ENCODE results near the gene GUCY2C. TPM values are rescaled to one million over a fixed set of nuclear protein-coding genes. Genes with fewer than 3 reads are reported as not detected.
"Not testable (repeated sequence)": the region's sequence is repeated elsewhere in the genome, so short reads cannot be mapped to it uniquely, and the experiment has no call there.

Gene GUCY2C
- total RNA-seq, 1 experiment from 2014 or later: not detected

- DNase-seq (ENCODE audit: low read depth): not testable (repeated sequence)
Observed at GRCh38 chr12:14682231-14682630, 14.2 kb downstream of the GUCY2C start.

- DNase-seq (ENCODE audit: low read depth): no peak
Observed at GRCh38 chr12:14681625-14682024, 14.8 kb downstream of the GUCY2C start.

GRCh38 chr12:14681190-14681589 lies 15.2 kb downstream of the GUCY2C start:
- DNase-seq (ENCODE audit: low read depth): no peak

- no peak for DNase-seq (ENCODE audit: low read depth)
Observed at GRCh38 chr12:14678547-14679150, 17.8 kb downstream of the GUCY2C start.

- no peak for DNase-seq (ENCODE audit: low read depth)
Observed at GRCh38 chr12:14668591-14668990, 27.8 kb downstream of the GUCY2C start.

GRCh38 chr12:14665354-14666348 lies 30.7 kb downstream of the GUCY2C start:
- no peak for DNase-seq (ENCODE audit: low read depth)

- peak; percentile 50 for DNase-seq (ENCODE audit: low read depth)
Observed at GRCh38 chr12:14664434-14665023, 31.9 kb downstream of the GUCY2C start.

GRCh38 chr12:14663002-14663401 lies 33.4 kb downstream of the GUCY2C start:
- DNase-seq (ENCODE audit: low read depth): no peak

- DNase-seq (ENCODE audit: low read depth): no peak
Observed at GRCh38 chr12:14656846-14657245, 39.6 kb downstream of the GUCY2C start.

- DNase-seq (ENCODE audit: low read depth): no peak
Observed at GRCh38 chr12:14655284-14655683, 41.1 kb downstream of the GUCY2C start.

GRCh38 chr12:14654842-14655241 lies 41.6 kb downstream of the GUCY2C start:
- DNase-seq (ENCODE audit: low read depth): no peak

GRCh38 chr12:14654416-14654815 lies 42.0 kb downstream of the GUCY2C start:
- no peak for DNase-seq (ENCODE audit: low read depth)

- DNase-seq (ENCODE audit: low read depth): no peak
Observed at GRCh38 chr12:14652483-14652882, 43.9 kb downstream of the GUCY2C start.

- DNase-seq (ENCODE audit: low read depth): no peak
Observed at GRCh38 chr12:14651371-14651770, 45.0 kb downstream of the GUCY2C start.

GRCh38 chr12:14650789-14651188 lies 45.6 kb downstream of the GUCY2C start:
- no peak for DNase-seq (ENCODE audit: low read depth)

- DNase-seq (ENCODE audit: low read depth): no peak
Observed at GRCh38 chr12:14647028-14647750, 49.2 kb downstream of the GUCY2C start.

- peak; percentile 19 for DNase-seq (ENCODE audit: low read depth)
Observed at GRCh38 chr12:14643251-14643650, 53.1 kb downstream of the GUCY2C start.

- DNase-seq (ENCODE audit: low read depth): no peak
Observed at GRCh38 chr12:14638066-14638465, 58.3 kb downstream of the GUCY2C start.

- no peak for DNase-seq (ENCODE audit: low read depth)
Observed at GRCh38 chr12:14635776-14636175, 60.6 kb downstream of the GUCY2C start.

- no peak for DNase-seq (ENCODE audit: low read depth)
Observed at GRCh38 chr12:14630793-14631192, 65.6 kb downstream of the GUCY2C start.

- peak; percentile 60 for DNase-seq (ENCODE audit: low read depth)
Observed at GRCh38 chr12:14629832-14630710, 66.3 kb downstream of the GUCY2C start.

All from M059J (cell line).